A673 (cell line): ENCODE results near the gene HMG20A. TPM values are rescaled to one million over a fixed set of nuclear protein-coding genes. Genes with fewer than 3 reads are reported as not detected.
A peak's percentile ranks its signal among the peaks of the same experiment; 100 is the strongest.

ENCODE experiments used
- BruUV-seq: library from RNA; stranded (reverse); fragments of 400-500 nt; replicated peaks from 2 replicates; lab custom pipeline; 2021; lab: Mats Ljungman, UMichigan
- CTCF ChIA-PET: fragments of 300-600 bp; sonication (Branson Sonifier 250); formaldehyde crosslinking; loops from one replicate; lab custom pipeline; 2022; ENCODE audit warnings: antibody characterized with exemption; lab: Charles Lee
- POLR2A ChIA-PET: fragments of 300-600 bp; sonication (Branson Sonifier 250); formaldehyde crosslinking; loops from one replicate; lab custom pipeline; 2022; ENCODE audit warnings: antibody characterized with exemption; ENCODE audit not compliant: low non-redundant PET; lab: Charles Lee
- DNase-seq: peaks from one replicate; pipeline ENCODE4 v3.0.0-alpha.2; 2015; ENCODE audit warnings: low spot score
- H3K27ac ChIP-seq: fragments of 200-600 bp; sonication (generic); 2 replicates; pipeline ENCODE4 v1.5.1; 2016; ENCODE audit warnings: mixed run types, low read depth, mild to moderate bottlenecking, mixed read lengths, antibody characterized with exemption, low read length; ENCODE audit not compliant: poor library complexity, severe bottlenecking
- H3K27me3 ChIP-seq: fragments of 200-600 bp; sonication (generic); replicated peaks from 2 replicates; pipeline ENCODE4 v1.6.1; 2017; ENCODE audit warnings: mixed run types, low read depth, mild to moderate bottlenecking, mixed read lengths, antibody characterized with exemption, low read length; ENCODE audit not compliant: insufficient read depth, poor library complexity
- H3K36me3 ChIP-seq: fragments of 200-600 bp; sonication (generic); 2 replicates; pipeline ENCODE4 v1.6.1; 2016; ENCODE audit warnings: mixed run types, mild to moderate bottlenecking, mixed read lengths, antibody characterized with exemption, low read length; ENCODE audit not compliant: insufficient read depth, poor library complexity, severe bottlenecking
- H3K4me1 ChIP-seq: fragments of 200-600 bp; sonication (generic); 2 replicates; pipeline ENCODE4 v1.6.1; 2017; ENCODE audit warnings: mixed run types, mild to moderate bottlenecking, mixed read lengths, antibody characterized with exemption, low read length; ENCODE audit not compliant: insufficient read depth, poor library complexity, severe bottlenecking
- H3K4me3 ChIP-seq: fragments of 200-600 bp; sonication (generic); 2 replicates; pipeline ENCODE4 v1.5.1; 2016; ENCODE audit warnings: low read depth, mixed run types, mild to moderate bottlenecking, mixed read lengths, low read length; ENCODE audit not compliant: poor library complexity, severe bottlenecking
- H3K9me3 ChIP-seq: fragments of 200-600 bp; sonication (generic); 2 replicates; pipeline ENCODE4 v1.6.1; 2016; ENCODE audit warnings: mixed run types, low read depth, mild to moderate bottlenecking, mixed read lengths, antibody characterized with exemption, low read length; ENCODE audit not compliant: poor library complexity, severe bottlenecking
- CTCF ChIP-seq: fragments of 300-800, 200-600 bp; sonication (generic); conservative IDR thresholded peaks from 2 replicates; pipeline ENCODE4 v1.5.1; 2017; ENCODE audit warnings: low read depth, mild to moderate bottlenecking, antibody characterized with exemption, low read length, moderate library complexity, mixed read lengths
- EZH2 ChIP-seq: fragments of 200-600 bp; sonication (generic); IDR thresholded peaks from 2 replicates; pipeline ENCODE4 v1.6.1; 2017; ENCODE audit warnings: borderline replicate concordance, low read depth, mild to moderate bottlenecking, mixed read lengths, antibody characterized with exemption, low read length; ENCODE audit not compliant: poor library complexity, severe bottlenecking
- intact Hi-C: fragments of 100-400 bp; cut with micrococcal nuclease; formaldehyde crosslinking; loops from one replicate; pipeline ENCODE4 v1.10.0; 2022; ENCODE audit not compliant: unreplicated experiment
- total RNA-seq: library from RNA; stranded (reverse); gene quantifications from 2 replicates; pipeline ENCODE4 v1.2.3, GENCODE V29; 2021

HMG20A gene
- total RNA-seq, 1 experiment from 2014 or later: 43.2 TPM

- H3K4me1 ChIP-seq: peaks cover 30% of the 10 kb centered on the region
- H3K4me3 ChIP-seq: peak overlapping the region; percentile 24
- peak; percentile 97 for TF ChIP-seq CTCF
- TF ChIP-seq EZH2: no peak
- peak overlapping the region; percentile 84 for H3K27ac ChIP-seq
- H3K27me3 ChIP-seq: no peaks in the 10 kb centered on the region
- POLR2A ChIA-PET: interaction anchor here (0.6 kb wide), 1 partner anchor 126 kb away, joined by 7 read pairs; no protein-coding TSS in a partner anchor
- CTCF ChIA-PET: interaction anchor here (0.6 to 2.6 kb wide), 4 partner anchors 46 to 379 kb away, joined by 3 to 33 read pairs (median 16); no protein-coding TSS in a partner anchor
- no TSS peak for BruUV-seq
- DNase-seq: peak; percentile 95
- no peaks in the 10 kb centered on the region for H3K36me3 ChIP-seq
- H3K9me3 ChIP-seq: no peaks in the 10 kb centered on the region
- intact Hi-C loops: loop anchor here (1.0 to 5.0 kb wide), 5 partner anchors 47 to 474 kb away; partner anchors contain the start of genes HMG20A and PEAK1
Observed at GRCh38 chr15:77496715-77497109, 76.0 kb downstream of the HMG20A start.

GRCh38 chr15:77497110-77497737 lies 76.5 kb downstream of the HMG20A start:
- no peaks in the 10 kb centered on the region for H3K9me3 ChIP-seq
- no TSS peak for BruUV-seq
- peaks cover 30% of the 10 kb centered on the region for H3K4me1 ChIP-seq
- DNase-seq: peak; percentile 93
- H3K36me3 ChIP-seq: no peaks in the 10 kb centered on the region
- peak overlapping the region; percentile 24 for H3K4me3 ChIP-seq
- ChIA-PET POLR2A (interaction anchor here (0.6 kb wide), 1 partner anchor 126 kb away, joined by 7 read pairs; no protein-coding TSS in a partner anchor), CTCF (interaction anchor here (0.6 to 2.6 kb wide), 4 partner anchors 46 to 380 kb away, joined by 3 to 33 read pairs (median 16); no protein-coding TSS in a partner anchor)
- no peak for TF ChIP-seq EZH2
- no peak for TF ChIP-seq CTCF
- no peaks in the 10 kb centered on the region for H3K27me3 ChIP-seq
- intact Hi-C loops: loop anchor here (1.0 to 5.0 kb wide), 5 partner anchors 46 to 475 kb away; partner anchors contain the start of genes HMG20A and PEAK1
- peak overlapping the region; percentile 84 for H3K27ac ChIP-seq

GRCh38 chr15:77497942-77498361 lies 77.3 kb downstream of the HMG20A start:
- POLR2A ChIA-PET: no interaction called here
- BruUV-seq: no TSS peak
- intact Hi-C loops: loop anchor here (1.0 to 5.0 kb wide), 5 partner anchors 45 to 476 kb away; partner anchors contain the start of genes HMG20A and PEAK1
- no peaks in the 10 kb centered on the region for H3K27me3 ChIP-seq
- TF ChIP-seq EZH2 (no peak), CTCF (no peak)
- H3K27ac ChIP-seq: peak overlapping the region; percentile 84
- H3K9me3 ChIP-seq: no peaks in the 10 kb centered on the region
- peak; percentile 19 for DNase-seq
- CTCF ChIA-PET: interaction anchor here (1.0 to 2.6 kb wide), 4 partner anchors 29 to 379 kb away, joined by 3 to 33 read pairs (median 16); no protein-coding TSS in a partner anchor
- no peak overlapping the region for H3K4me3 ChIP-seq
- no peaks in the 10 kb centered on the region for H3K36me3 ChIP-seq
- peaks cover 30% of the 10 kb centered on the region for H3K4me1 ChIP-seq
